ENCODE measurements around the gene CANT1.

DNA sequence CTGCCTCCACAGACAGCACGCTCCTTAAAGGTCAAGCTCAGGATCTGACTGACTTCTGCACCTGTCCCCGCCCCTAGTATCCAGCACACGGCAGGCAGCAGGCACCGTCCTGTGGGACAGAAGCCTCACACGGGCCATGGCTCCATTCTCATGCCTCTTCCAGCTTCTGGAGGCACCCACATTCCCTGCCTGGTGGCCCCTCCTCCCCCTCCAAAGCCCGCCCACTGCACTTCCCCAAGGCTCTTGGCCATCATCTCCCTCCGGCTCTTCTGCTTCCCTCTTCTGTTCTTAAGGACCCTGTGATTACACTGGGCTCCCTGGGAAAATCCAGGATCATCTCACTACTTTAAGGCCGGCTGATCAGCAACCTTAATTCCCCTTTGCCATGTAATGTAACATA, 3.5 kb downstream of the CANT1 start:
- no peak for TF ChIP-seq SKIL (CRISPR knock-in tag; IDR thresholded peaks at IDR 0.05; ENCODE audit: borderline replicate concordance)
- TF ChIP-seq DNMT1 (CRISPR knock-in tag; IDR thresholded peaks at IDR 0.05): no peak
- TF ChIP-seq, protein P1, sequence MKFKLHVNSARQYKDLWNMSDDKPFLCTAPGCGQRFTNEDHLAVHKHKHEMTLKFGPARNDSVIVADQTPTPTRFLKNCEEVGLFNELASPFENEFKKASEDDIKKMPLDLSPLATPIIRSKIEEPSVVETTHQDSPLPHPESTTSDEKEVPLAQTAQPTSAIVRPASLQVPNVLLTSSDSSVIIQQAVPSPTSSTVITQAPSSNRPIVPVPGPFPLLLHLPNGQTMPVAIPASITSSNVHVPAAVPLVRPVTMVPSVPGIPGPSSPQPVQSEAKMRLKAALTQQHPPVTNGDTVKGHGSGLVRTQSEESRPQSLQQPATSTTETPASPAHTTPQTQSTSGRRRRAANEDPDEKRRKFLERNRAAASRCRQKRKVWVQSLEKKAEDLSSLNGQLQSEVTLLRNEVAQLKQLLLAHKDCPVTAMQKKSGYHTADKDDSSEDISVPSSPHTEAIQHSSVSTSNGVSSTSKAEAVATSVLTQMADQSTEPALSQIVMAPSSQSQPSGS (CRISPR knock-in tag; IDR thresholded peaks at IDR 0.05): no peak
- TF ChIP-seq, protein P2, sequence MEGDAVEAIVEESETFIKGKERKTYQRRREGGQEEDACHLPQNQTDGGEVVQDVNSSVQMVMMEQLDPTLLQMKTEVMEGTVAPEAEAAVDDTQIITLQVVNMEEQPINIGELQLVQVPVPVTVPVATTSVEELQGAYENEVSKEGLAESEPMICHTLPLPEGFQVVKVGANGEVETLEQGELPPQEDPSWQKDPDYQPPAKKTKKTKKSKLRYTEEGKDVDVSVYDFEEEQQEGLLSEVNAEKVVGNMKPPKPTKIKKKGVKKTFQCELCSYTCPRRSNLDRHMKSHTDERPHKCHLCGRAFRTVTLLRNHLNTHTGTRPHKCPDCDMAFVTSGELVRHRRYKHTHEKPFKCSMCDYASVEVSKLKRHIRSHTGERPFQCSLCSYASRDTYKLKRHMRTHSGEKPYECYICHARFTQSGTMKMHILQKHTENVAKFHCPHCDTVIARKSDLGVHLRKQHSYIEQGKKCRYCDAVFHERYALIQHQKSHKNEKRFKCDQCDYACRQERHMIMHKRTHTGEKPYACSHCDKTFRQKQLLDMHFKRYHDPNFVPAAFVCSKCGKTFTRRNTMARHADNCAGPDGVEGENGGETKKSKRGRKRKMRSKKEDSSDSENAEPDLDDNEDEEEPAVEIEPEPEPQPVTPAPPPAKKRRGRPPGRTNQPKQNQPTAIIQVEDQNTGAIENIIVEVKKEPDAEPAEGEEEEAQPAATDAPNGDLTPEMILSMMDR (CRISPR knock-in tag; IDR thresholded peaks at IDR 0.05): no peak
- no peak for TF ChIP-seq MLXIP (CRISPR knock-in tag; IDR thresholded peaks at IDR 0.05; ENCODE audit: borderline replicate concordance)
- TF ChIP-seq CREB1 (IDR thresholded peaks at IDR 0.05): no peak
- TF ChIP-seq CREB1 (CRISPR knock-in tag; IDR thresholded peaks at IDR 0.05): no peak
- TF ChIP-seq CBX5 (CRISPR knock-in tag; IDR thresholded peaks at IDR 0.05; ENCODE audit: borderline replicate concordance): no peak
- no peak for TF ChIP-seq RELA (CRISPR knock-in tag; IDR thresholded peaks at IDR 0.05)
